HEK293 (cell line): ENCODE measurements around the gene SH3RF1.

ENCODE experiments used
- CTCF ChIA-PET: fragments of 350-600 bp; formaldehyde crosslinking; extraction: SDS; loops from one replicate; lab custom pipeline; 2021; ENCODE audit warnings: antibody characterized with exemption; lab: Yijun Ruan, JAX
- POLR2A ChIA-PET: fragments of 300-600 bp; formaldehyde crosslinking; extraction: SDS; loops from one replicate; lab custom pipeline; 2020; ENCODE audit warnings: antibody characterized with exemption, inconsistent platforms; lab: Yijun Ruan, JAX
- H3K27ac ChIP-seq: fragments of 200-500 bp; sonication (Bioruptor generic); 2 replicates; pipeline ENCODE4 v1.5.1; 2014; ENCODE audit warnings: low read depth, low read length, control low read depth, inconsistent platforms; ENCODE audit errors: extremely low read depth
- H3K36me3 ChIP-seq, 2 experiments: fragments of 200-500 bp in 1 of 2; sonication (Bioruptor generic) in 1 of 2; 1 replicate in 1 of 2; 2 replicates in 1 of 2; pipeline ENCODE4 v1.5.1; 2014 to 2017; ENCODE audit warnings: inconsistent platforms in 2 of 2, low read length in 2 of 2; ENCODE audit not compliant: control insufficient read depth in 2 of 2, insufficient read depth in 1 of 2
- H3K4me1 ChIP-seq: fragments of 200-500 bp; sonication (Bioruptor generic); 2 replicates; pipeline ENCODE4 v1.5.1; 2014; ENCODE audit warnings: mild to moderate bottlenecking, low read length, inconsistent platforms; ENCODE audit not compliant: control insufficient read depth, insufficient read depth
- H3K4me3 ChIP-seq: 2 replicates; pipeline ENCODE4 v1.5.1; 2011; ENCODE audit warnings: low read depth, mild to moderate bottlenecking, control low read depth, low read length, moderate library complexity
- H3K9me3 ChIP-seq: fragments of 200-500 bp; sonication (Bioruptor generic); 2 replicates; pipeline ENCODE4 v1.5.1; 2014; ENCODE audit warnings: low read depth, low read length, inconsistent platforms; ENCODE audit not compliant: control insufficient read depth, insufficient read depth
- BCL11B ChIP-seq: fragments of 450-650 bp; formaldehyde crosslinking; IDR thresholded peaks from 2 replicates; pipeline ENCODE4 v1.5.1; 2016; ENCODE audit warnings: low read depth, missing biosample characterization, missing genetic modification characterization
- GLIS1 ChIP-seq: fragments of 450-650 bp; formaldehyde crosslinking; IDR thresholded peaks from 2 replicates; pipeline ENCODE4 v1.5.1; 2016; ENCODE audit warnings: missing biosample characterization, missing genetic modification characterization
- GLIS2 ChIP-seq: fragments of 450-650 bp; formaldehyde crosslinking; IDR thresholded peaks from 2 replicates; pipeline ENCODE4 v1.5.1; 2016; ENCODE audit warnings: missing biosample characterization, missing genetic modification characterization
- PRDM1 ChIP-seq: fragments of 450-650 bp; formaldehyde crosslinking; IDR thresholded peaks from 2 replicates; pipeline ENCODE4; 2016; ENCODE audit warnings: missing biosample characterization, missing genetic modification characterization
- SCRT2 ChIP-seq: fragments of 450-650 bp; formaldehyde crosslinking; IDR thresholded peaks from 2 replicates; pipeline ENCODE4 v1.5.1; 2016; ENCODE audit warnings: missing biosample characterization, missing genetic modification characterization
- SP7 ChIP-seq: fragments of 450-650 bp; formaldehyde crosslinking; IDR thresholded peaks from 2 replicates; pipeline ENCODE4 v1.5.1; 2016; ENCODE audit warnings: missing biosample characterization, missing genetic modification characterization
- TCF7L2 ChIP-seq: IDR thresholded peaks from 2 replicates; pipeline ENCODE4 v1.6.1; 2011; ENCODE audit warnings: low read depth, mild to moderate bottlenecking, inconsistent platforms, low read length, moderate library complexity, borderline replicate concordance
- WT1 ChIP-seq: fragments of 450-650 bp; formaldehyde crosslinking; IDR thresholded peaks from 2 replicates; pipeline ENCODE4 v1.5.1; 2016; ENCODE audit warnings: missing biosample characterization, missing genetic modification characterization
- ZBTB17 ChIP-seq: fragments of 450-650 bp; formaldehyde crosslinking; IDR thresholded peaks from 2 replicates; pipeline ENCODE4 v1.5.1; 2016; ENCODE audit warnings: missing biosample characterization, missing genetic modification characterization
- ZBTB20 ChIP-seq: fragments of 450-650 bp; formaldehyde crosslinking; IDR thresholded peaks from 2 replicates; pipeline ENCODE4 v1.5.1; 2016; ENCODE audit warnings: missing biosample characterization, missing genetic modification characterization
- ZBTB48 ChIP-seq: fragments of 450-650 bp; formaldehyde crosslinking; IDR thresholded peaks from 2 replicates; pipeline ENCODE4 v1.5.1; 2016; ENCODE audit warnings: missing biosample characterization, missing genetic modification characterization
- ZBTB8A ChIP-seq: fragments of 450-650 bp; formaldehyde crosslinking; IDR thresholded peaks from 2 replicates; pipeline ENCODE4 v1.5.1; 2016; ENCODE audit warnings: missing biosample characterization, missing genetic modification characterization
- ZEB2 ChIP-seq: fragments of 450-650 bp; formaldehyde crosslinking; IDR thresholded peaks from 2 replicates; pipeline ENCODE4 v1.5.1; 2016; ENCODE audit warnings: missing biosample characterization, missing genetic modification characterization
- ZIC2 ChIP-seq: fragments of 450-650 bp; formaldehyde crosslinking; IDR thresholded peaks from 2 replicates; pipeline ENCODE4 v1.5.1; 2016; ENCODE audit warnings: missing biosample characterization, missing genetic modification characterization
- ZNF10 ChIP-seq: fragments of 450-650 bp; formaldehyde crosslinking; IDR thresholded peaks from 2 replicates; pipeline ENCODE4 v1.5.1; 2017; ENCODE audit warnings: missing biosample characterization, missing genetic modification characterization
- ZNF16 ChIP-seq: fragments of 450-650 bp; formaldehyde crosslinking; IDR thresholded peaks from 2 replicates; pipeline ENCODE4 v1.5.1; 2016; ENCODE audit warnings: low read depth, missing biosample characterization, missing genetic modification characterization
- ZNF2 ChIP-seq: fragments of 450-650 bp; formaldehyde crosslinking; IDR thresholded peaks from 2 replicates; pipeline ENCODE4 v1.5.1; 2016; ENCODE audit warnings: missing biosample characterization, missing genetic modification characterization
- ZNF24 ChIP-seq: fragments of 450-650 bp; formaldehyde crosslinking; IDR thresholded peaks from 2 replicates; pipeline ENCODE4 v1.5.1; 2016; ENCODE audit warnings: missing biosample characterization, missing genetic modification characterization
- ZNF335 ChIP-seq: fragments of 450-650 bp; formaldehyde crosslinking; conservative IDR thresholded peaks from 2 replicates; pipeline ENCODE4 v1.5.1; 2016; ENCODE audit warnings: missing biosample characterization, missing genetic modification characterization
- ZNF354C ChIP-seq: fragments of 450-650 bp; formaldehyde crosslinking; IDR thresholded peaks from 2 replicates; pipeline ENCODE4 v1.5.1; 2016; ENCODE audit warnings: missing biosample characterization, missing genetic modification characterization, low read depth, borderline replicate concordance
- ZNF423 ChIP-seq: fragments of 450-650 bp; formaldehyde crosslinking; IDR thresholded peaks from 2 replicates; pipeline ENCODE4 v1.5.1; 2016; ENCODE audit warnings: missing biosample characterization, missing genetic modification characterization
- ZNF473 ChIP-seq: fragments of 450-650 bp; formaldehyde crosslinking; IDR thresholded peaks from 2 replicates; pipeline ENCODE4 v1.5.1; 2017; ENCODE audit warnings: missing biosample characterization, missing genetic modification characterization
- ZNF561 ChIP-seq: fragments of 450-650 bp; IDR thresholded peaks from 2 replicates; pipeline ENCODE4 v1.5.1; 2018; ENCODE audit warnings: missing biosample characterization, missing genetic modification characterization, borderline replicate concordance
- ZNF626 ChIP-seq: fragments of 450-650 bp; sonication (Bioruptor Pico); formaldehyde crosslinking; IDR thresholded peaks from 2 replicates; pipeline ENCODE4 v1.5.1; 2018; ENCODE audit warnings: missing biosample characterization, missing genetic modification characterization, inconsistent platforms
- ZNF629 ChIP-seq: fragments of 450-650 bp; formaldehyde crosslinking; IDR thresholded peaks from 2 replicates; pipeline ENCODE4 v1.5.1; 2017; ENCODE audit warnings: missing biosample characterization, missing genetic modification characterization
- ZSCAN16 ChIP-seq: fragments of 450-650 bp; formaldehyde crosslinking; IDR thresholded peaks from 2 replicates; pipeline ENCODE4 v1.5.1; 2016; ENCODE audit warnings: missing biosample characterization, missing genetic modification characterization
- TF ChIP-seq, protein P1 (sequence below): fragments of 450-650 bp; formaldehyde crosslinking; IDR thresholded peaks from 2 replicates; pipeline ENCODE4 v1.5.1; 2016; ENCODE audit warnings: missing biosample characterization, missing genetic modification characterization, borderline replicate concordance
- TF ChIP-seq, protein P2 (sequence below): fragments of 450-650 bp; formaldehyde crosslinking; IDR thresholded peaks from 2 replicates; pipeline ENCODE4 v1.5.1; 2016; ENCODE audit warnings: missing biosample characterization, missing genetic modification characterization
- TF ChIP-seq, protein P3 (sequence below): fragments of 450-650 bp; formaldehyde crosslinking; IDR thresholded peaks from 2 replicates; pipeline ENCODE4 v1.5.1; 2016; ENCODE audit warnings: missing biosample characterization, missing genetic modification characterization
- TF ChIP-seq, protein P4 (sequence below): fragments of 450-650 bp; formaldehyde crosslinking; IDR thresholded peaks from 2 replicates; pipeline ENCODE4 v1.5.1; 2016; ENCODE audit warnings: missing biosample characterization, missing genetic modification characterization

Gene SH3RF1

DNA sequence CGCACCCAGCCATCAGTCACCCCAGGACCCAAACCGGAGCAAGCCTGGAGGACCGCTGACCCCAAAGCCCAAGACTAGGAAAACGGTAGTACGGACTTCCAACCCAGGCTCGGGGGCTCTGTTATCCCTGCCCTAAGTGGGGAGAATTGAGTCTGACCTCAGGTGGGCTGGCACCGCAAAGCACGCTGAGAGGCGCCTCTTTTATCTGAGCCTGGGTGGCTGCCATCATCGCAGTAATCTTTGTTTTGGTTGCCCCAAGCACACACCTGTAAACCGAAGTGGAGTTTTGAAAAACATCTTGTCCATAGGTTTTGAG is 894 bp upstream of the SH3RF1 start:
- H3K9me3 ChIP-seq, result no peaks in the 10 kb centered on the region
- peak overlapping the region; percentile 72 for H3K4me3 ChIP-seq
- peaks cover 14% of the 10 kb centered on the region for H3K4me1 ChIP-seq
- 0 out of 2 replicates have a peak, but pooled peaks have one; percentile 41 for TF ChIP-seq ZEB2 (tag by site-specific recombination)
- TF ChIP-seq ZNF335 (tag by site-specific recombination), result peak; percentile 59
- TF ChIP-seq GLIS1 (tag by site-specific recombination), result peak; percentile 48
- 0 out of 2 replicates have a peak, but pooled peaks have one; percentile 7 for TF ChIP-seq SP7 (tag by site-specific recombination)
- TF ChIP-seq ZNF629 (tag by site-specific recombination), result no peak
- no peak for TF ChIP-seq ZNF626 (tag by site-specific recombination)
- TF ChIP-seq ZNF24, result no peak
- peak; percentile 58; the same call in 1 of the 2 replicates for TF ChIP-seq ZBTB17 (tag by site-specific recombination)
- 0 out of 2 replicates have a peak, but pooled peaks have one; percentile 6 for TF ChIP-seq ZNF2 (tag by site-specific recombination)
- TF ChIP-seq SCRT2 (tag by site-specific recombination), result peak; percentile 62; the same call in 1 of the 2 replicates
- peak overlapping the region; percentile 91; the same call in 1 of the 2 replicates for H3K27ac ChIP-seq
- ChIA-PET POLR2A (no interaction called here), CTCF (no interaction called here)
- no peaks in the 10 kb centered on the region for H3K36me3 ChIP-seq

DNA sequence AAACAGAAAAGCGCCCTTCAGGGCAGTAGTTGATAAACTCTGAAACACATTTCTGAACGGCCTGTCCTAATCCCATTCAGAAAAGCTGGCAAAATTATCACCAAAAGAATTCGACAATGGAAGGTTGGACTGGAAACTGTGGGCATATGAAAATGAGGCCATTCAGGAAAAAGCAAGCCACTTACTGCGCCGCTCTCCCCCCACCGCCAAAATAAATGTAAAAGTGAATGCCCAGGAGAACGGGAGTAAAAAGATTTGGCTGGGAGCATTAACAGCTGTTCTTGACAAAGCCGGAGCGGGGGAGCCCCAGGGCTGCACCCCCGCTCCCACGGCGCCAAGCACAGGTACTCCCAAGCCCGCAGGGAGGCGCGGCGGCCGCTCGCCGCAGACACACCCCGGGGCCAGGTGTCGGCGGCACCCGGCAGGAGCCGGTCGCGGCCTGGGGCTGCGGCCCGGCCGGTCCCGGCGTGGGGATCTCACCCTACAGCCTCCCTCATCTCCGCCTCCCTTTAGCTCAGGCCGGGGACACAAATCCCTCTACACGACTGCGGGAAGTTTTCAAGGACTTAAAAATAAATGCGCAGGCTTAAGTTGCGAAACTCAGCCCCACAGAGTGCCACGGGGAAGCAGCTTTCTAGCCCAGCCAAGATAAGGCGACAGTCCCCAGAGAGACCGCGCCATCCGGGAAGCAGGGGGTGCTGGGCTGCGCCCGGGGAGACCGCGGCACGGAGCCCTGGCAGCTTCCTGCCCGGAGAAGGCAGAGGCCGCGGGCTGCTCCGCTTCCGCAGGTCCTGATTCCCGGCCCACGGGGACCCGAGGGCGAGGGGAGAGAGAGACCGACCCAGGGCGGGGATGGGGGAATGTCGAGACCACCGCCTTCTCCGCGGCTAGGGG is 593 bp downstream of the SH3RF1 start:
- ChIA-PET POLR2A (interaction anchor here (1.2 kb wide), 1 partner anchor 260 kb away, joined by 3 read pairs; the partner anchor contains the start of gene CBR4), CTCF (interaction anchor here (0.5 to 1.8 kb wide), 7 partner anchors 14 to 216 kb away, joined by 3 to 6 read pairs (median 3); no protein-coding TSS in a partner anchor)
- Histone ChIP-seq H3K4me1 (peaks cover 14% of the 10 kb centered on the region), H3K27ac (peak overlapping the region; percentile 91), H3K4me3 (peak overlapping the region; percentile 72), H3K36me3 (peaks cover 0 to 4% of the 10 kb centered on the region in 2 experiments; a peak in 2 of 3 replicates), H3K9me3 (no peaks in the 10 kb centered on the region)
- TF ChIP-seq ZNF473 (tag by site-specific recombination) (no peak), ZNF423 (peak; percentile 40; the same call in 1 of the 2 replicates), WT1 (tag by site-specific recombination) (0 out of 2 replicates have a peak, but pooled peaks have one; percentile 9), ZNF629 (tag by site-specific recombination) (no peak), ZIC2 (tag by site-specific recombination) (no peak; the same call in 1 of the 2 replicates), TCF7L2 (no peak), ZNF354C (tag by site-specific recombination) (no peak), ZSCAN16 (tag by site-specific recombination) (no peak), ZEB2 (tag by site-specific recombination) (peak; percentile 14), ZNF16 (tag by site-specific recombination) (no peak), GLIS2 (peak; percentile 69), ZBTB20 (tag by site-specific recombination) (peak; percentile 60; the same call in 1 of the 2 replicates), PRDM1 (tag by site-specific recombination) (no peak), ZNF561 (peak; percentile 39; the same call in 1 of the 2 replicates), ZNF10 (no peak), ZBTB8A (tag by site-specific recombination) (no peak; the same call in 1 of the 2 replicates), ZBTB48 (tag by site-specific recombination) (0 out of 2 replicates have a peak, but pooled peaks have one; percentile 68), BCL11B (tag by site-specific recombination) (no peak)
- TF ChIP-seq, protein P1, sequence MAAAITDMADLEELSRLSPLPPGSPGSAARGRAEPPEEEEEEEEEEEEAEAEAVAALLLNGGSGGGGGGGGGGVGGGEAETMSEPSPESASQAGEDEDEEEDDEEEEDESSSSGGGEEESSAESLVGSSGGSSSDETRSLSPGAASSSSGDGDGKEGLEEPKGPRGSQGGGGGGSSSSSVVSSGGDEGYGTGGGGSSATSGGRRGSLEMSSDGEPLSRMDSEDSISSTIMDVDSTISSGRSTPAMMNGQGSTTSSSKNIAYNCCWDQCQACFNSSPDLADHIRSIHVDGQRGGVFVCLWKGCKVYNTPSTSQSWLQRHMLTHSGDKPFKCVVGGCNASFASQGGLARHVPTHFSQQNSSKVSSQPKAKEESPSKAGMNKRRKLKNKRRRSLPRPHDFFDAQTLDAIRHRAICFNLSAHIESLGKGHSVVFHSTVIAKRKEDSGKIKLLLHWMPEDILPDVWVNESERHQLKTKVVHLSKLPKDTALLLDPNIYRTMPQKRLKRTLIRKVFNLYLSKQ (tag by site-specific recombination), result no peak
- TF ChIP-seq, protein P2, sequence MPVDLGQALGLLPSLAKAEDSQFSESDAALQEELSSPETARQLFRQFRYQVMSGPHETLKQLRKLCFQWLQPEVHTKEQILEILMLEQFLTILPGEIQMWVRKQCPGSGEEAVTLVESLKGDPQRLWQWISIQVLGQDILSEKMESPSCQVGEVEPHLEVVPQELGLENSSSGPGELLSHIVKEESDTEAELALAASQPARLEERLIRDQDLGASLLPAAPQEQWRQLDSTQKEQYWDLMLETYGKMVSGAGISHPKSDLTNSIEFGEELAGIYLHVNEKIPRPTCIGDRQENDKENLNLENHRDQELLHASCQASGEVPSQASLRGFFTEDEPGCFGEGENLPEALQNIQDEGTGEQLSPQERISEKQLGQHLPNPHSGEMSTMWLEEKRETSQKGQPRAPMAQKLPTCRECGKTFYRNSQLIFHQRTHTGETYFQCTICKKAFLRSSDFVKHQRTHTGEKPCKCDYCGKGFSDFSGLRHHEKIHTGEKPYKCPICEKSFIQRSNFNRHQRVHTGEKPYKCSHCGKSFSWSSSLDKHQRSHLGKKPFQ (tag by site-specific recombination), result no peak
- TF ChIP-seq, protein P3, sequence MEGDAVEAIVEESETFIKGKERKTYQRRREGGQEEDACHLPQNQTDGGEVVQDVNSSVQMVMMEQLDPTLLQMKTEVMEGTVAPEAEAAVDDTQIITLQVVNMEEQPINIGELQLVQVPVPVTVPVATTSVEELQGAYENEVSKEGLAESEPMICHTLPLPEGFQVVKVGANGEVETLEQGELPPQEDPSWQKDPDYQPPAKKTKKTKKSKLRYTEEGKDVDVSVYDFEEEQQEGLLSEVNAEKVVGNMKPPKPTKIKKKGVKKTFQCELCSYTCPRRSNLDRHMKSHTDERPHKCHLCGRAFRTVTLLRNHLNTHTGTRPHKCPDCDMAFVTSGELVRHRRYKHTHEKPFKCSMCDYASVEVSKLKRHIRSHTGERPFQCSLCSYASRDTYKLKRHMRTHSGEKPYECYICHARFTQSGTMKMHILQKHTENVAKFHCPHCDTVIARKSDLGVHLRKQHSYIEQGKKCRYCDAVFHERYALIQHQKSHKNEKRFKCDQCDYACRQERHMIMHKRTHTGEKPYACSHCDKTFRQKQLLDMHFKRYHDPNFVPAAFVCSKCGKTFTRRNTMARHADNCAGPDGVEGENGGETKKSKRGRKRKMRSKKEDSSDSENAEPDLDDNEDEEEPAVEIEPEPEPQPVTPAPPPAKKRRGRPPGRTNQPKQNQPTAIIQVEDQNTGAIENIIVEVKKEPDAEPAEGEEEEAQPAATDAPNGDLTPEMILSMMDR (tag by site-specific recombination), result no peak; the same call in 1 of the 2 replicates
- TF ChIP-seq, protein P4, sequence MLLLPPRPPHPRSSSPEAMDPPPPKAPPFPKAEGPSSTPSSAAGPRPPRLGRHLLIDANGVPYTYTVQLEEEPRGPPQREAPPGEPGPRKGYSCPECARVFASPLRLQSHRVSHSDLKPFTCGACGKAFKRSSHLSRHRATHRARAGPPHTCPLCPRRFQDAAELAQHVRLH, result no peak
